ENCODE measurements around the gene STX1B.
"Not testable (repeated sequence)": the region's sequence is repeated elsewhere in the genome, so short reads cannot be mapped to it uniquely, and the experiment has no call there.

The STX1B gene

GRCh38 chr16:30949650-30950515 lies 60.6 kb downstream of the STX1B start:
- TF ChIP-seq ZNF274 (IDR thresholded peaks at IDR 0.05; ENCODE audit: low read depth, low read length) = no peak
- peak overlapping the region; percentile 71 for H3K4me3 ChIP-seq (ENCODE audit: low read length)

GRCh38 chr16:30948667-30949649 lies 61.5 kb downstream of the STX1B start, which contains the start of gene ORAI3:
TSS of gene ORAI3 (plus strand) at chr16:30949068. CDS start at chr16:30949290, 222 bp downstream.
- H3K4me3 ChIP-seq (ENCODE audit: low read length) = peak within 1 kb of the TSS; percentile 71
- no peak for TF ChIP-seq ZNF274 (IDR thresholded peaks at IDR 0.05; ENCODE audit: low read depth, low read length)

DNA sequence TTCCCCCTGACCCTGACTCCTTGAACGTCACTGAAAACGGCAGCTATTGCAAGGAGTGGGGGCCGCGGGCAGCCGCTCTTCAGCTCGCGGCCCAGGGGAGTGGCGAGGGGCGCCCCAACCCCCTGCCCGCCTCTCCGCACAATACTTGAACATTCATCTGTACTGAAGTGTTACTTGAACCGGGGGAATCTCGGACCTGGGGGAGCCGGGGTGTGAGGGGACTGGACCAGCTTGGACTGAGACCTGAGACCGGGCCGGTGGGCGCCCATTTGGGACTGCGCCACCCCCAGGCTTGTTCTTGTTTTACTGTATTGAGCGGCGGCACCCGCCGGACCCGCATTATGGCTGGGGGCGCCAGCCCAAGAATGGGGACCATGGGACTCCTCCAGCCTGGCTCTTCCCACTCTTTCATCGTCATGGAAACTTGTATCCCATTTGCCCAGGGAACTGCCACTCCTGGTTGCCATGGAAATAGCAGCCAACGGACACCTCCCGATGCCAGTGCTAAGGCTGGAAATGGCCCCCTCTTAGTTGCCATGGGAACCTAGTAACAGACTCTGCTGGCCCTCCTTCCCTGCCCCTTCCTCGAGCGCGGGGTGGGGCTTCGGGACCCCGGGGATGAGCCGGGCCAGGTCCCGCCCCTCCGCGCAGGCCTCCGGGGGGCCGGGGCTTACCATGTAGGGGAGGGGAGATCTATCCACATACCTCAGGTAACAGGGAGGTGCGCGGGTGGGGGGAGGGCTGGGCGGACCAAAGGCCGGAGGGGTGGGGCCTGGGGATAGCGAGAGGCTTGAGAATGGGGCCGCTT lies 62.4 kb downstream of the STX1B start:
- TF ChIP-seq ZNF274 (IDR thresholded peaks at IDR 0.05; ENCODE audit: low read depth, low read length) = no peak
- H3K4me3 ChIP-seq (ENCODE audit: low read length) = peak overlapping the region; percentile 71; the same call in 1 of the 2 replicates

DNA sequence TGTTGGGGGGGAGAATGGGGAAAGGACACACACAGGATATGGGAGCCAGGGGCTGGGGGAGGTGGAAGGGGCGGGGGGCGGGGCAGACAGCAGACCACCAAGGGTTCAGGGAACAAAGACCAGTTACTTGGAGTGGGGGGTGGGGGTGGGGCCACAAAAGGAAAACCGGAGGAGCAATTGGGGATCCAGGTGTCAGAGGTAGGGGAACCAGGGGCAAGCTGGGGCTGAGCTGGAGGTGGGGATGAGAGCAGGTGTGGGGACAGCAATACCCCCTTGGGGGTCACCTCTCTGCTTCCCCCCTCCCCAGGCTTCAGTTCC lies 62.9 kb downstream of the STX1B start:
- no peak for TF ChIP-seq ZNF274 (IDR thresholded peaks at IDR 0.05; ENCODE audit: low read depth, low read length)
- no peak overlapping the region for H3K4me3 ChIP-seq (ENCODE audit: low read length)

DNA sequence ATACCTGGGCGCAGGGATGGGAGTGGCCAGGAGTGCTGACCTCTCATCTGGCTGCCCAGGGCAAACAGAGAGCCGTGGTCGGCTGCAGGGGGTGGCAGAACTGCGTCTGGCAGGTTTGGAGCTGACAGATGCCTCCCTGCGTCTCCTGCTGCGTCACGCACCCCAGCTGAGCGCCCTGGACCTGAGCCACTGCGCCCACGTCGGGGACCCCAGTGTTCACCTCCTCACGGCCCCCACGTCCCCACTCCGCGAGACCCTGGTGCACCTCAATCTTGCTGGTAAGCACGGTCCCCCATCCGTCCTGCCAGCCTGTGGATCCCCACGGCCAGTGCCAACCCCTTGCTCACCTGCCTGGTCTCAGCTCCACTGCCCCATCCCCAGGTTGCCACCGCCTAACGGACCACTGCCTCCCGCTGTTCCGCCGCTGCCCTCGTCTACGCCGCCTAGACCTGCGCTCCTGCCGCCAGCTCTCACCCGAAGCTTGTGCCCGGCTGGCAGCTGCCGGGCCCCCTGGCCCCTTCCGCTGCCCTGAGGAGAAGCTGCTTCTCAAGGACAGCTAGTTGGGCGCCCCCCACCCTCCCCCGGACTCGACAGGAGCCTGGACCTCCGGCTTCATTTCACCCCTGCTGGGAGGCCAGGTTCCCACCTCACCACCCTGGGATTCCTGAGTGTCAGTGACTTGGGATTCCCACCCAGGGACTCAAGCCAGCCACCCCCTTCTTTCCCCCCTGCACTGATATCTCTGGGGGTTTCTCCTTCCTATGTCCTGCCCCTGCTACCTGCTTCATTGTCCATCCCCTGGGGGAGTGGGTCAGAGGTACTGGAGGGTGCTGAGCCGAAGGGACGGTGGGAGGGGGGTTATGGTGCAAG lies 63.5 kb downstream of the STX1B start:
- TF ChIP-seq ZNF274 (IDR thresholded peaks at IDR 0.05; ENCODE audit: low read depth, low read length) = no peak
- no peak overlapping the region for H3K4me3 ChIP-seq (ENCODE audit: low read length)

DNA sequence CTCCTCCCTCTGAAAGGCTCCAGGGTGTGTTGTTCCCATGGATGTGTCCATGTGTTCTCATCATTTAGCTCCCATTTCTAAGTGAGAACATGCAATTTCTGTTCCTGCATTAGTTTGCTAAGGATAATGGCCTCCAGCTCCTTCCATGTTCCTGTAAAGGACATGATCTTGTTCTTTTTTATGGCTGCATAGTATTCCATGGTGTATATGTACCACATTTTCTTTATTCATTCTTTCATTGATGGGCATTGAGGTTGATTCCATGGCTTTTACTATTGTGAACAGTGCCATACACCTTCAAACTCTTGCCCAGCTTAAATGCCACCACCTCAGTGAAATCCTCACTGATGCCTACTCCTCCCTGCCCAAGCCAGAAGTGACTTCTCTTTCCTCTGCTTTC lies 66.1 kb downstream of the STX1B start:
- no peak overlapping the region for H3K4me3 ChIP-seq (ENCODE audit: low read length)
- TF ChIP-seq ZNF274 (IDR thresholded peaks at IDR 0.05; ENCODE audit: low read depth, low read length) = no peak

- H3K4me3 ChIP-seq (ENCODE audit: low read length) = no peak overlapping the region
- TF ChIP-seq ZNF274 (IDR thresholded peaks at IDR 0.05; ENCODE audit: low read depth, low read length) = no peak
Measured at GRCh38 chr16:30942426-30942806, 68.0 kb downstream of the STX1B start.

- no peak overlapping the region for H3K4me3 ChIP-seq (ENCODE audit: low read length)
- no peak for TF ChIP-seq ZNF274 (IDR thresholded peaks at IDR 0.05; ENCODE audit: low read depth, low read length)
Measured at GRCh38 chr16:30941600-30942425, 68.6 kb downstream of the STX1B start.

GRCh38 chr16:30939571-30939970 lies 70.9 kb downstream of the STX1B start:
- H3K4me3 ChIP-seq (ENCODE audit: low read length) = not testable (repeated sequence)

Measured in GM08714 (cell line).